ENCODE measurements around the gene ARHGAP33.

GRCh38 chr19:35791814-35792279 is 16.5 kb downstream of the ARHGAP33 start:
- TF ChIP-seq POLR2A (IDR thresholded peaks at IDR 0.05; ENCODE audit: low read length) (no peak), GATA1 (IDR thresholded peaks at IDR 0.05; ENCODE audit: low read depth, low read length) (no peak)
